CD4-positive, alpha-beta T cell treated with Interleukin-1 beta for 1 hour (primary cell): ENCODE data around the gene SLC25A19.
"Not testable (repeated sequence)": the region's sequence is repeated elsewhere in the genome, so short reads cannot be mapped to it uniquely, and the experiment has no call there.

Experiments used
- DNase-seq, 2 donors: peaks; one replicate each; pipeline ENCODE4 v3.0.0-alpha.2; 2020 to 2022

Gene SLC25A19

DNA sequence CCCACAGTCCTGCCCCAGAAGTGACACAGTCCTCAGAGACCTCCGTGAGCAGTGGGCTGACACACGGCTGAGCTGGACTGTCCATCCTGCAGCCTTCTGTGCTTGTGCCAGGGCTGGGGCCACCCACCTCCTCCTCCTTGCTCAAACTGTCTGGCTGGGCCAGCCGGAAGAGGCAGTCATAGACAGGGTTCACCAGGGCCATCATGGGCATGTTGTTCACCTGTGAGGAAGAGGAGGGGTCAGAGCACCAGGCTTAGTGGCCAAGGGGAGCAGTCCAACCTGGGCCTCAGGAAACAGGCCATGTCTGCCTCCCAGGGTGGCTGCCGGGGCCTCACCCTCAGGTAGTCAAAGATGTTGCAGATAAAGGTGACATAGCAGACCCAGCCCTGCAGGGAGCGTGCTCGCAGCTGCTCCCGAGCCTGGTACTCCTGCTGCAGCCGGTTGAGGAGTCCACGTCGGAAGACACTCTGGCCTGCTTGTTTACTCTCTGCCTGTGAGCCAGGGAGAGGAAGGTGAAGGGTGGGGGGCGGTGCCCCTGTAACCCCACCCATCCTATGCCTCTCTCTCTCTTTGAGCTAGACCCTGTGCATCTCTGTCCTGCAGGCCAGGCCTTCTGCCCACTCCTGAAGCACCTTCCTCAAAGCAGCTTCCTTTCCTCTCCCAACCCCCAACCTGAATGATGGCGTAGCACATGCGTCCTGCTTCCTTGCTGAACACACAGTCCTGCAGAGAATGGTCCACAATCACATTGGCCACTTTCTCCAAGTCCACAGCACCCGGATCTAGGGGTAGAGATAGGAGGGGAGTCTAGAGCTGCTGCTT lies 21.6 kb downstream of the SLC25A19 start:
- DNase-seq: no peak

- DNase-seq: no peak
These were observed 22.2 kb downstream of the SLC25A19 start for GRCh38 chr17:75267153-75267410.

DNA sequence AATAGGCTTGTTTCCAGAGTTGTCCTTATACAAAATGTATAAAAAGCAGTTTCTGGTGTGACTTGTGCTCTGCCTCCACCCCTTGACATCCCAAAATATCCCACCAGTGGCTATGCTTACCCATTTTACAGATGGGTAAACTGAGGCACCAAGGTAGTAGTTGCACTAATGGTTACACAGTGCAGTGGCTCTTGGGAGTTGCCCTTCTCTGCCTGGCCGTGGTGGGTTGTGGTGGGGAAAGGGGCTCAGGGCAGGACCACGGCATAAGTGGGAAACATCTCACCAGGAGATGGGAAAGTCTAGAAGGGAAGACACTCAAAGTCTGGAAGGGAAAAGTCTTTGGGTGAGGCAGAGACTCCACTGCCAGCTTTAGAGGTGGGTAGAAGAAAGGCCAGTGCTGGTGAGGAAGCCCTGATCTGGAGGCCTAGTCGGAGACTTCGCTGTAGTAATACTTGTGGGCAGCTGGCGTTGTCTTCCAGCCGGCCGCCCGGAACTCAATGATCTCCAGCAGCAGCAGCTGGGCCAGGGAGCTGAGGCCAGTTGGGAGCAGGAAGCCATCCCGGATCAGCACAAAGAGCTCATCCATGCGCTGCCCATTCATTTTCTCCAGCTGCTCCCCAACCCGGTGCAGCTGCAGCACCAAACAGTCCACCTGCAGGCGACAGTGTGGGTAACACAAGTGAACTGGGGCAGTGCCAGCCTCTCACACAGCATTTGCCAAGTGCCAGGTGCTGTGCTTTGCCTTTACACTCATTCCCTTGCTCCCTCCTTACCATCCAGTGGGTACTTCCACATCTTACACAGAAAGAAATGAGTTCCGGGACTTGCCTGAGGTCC lies 22.7 kb downstream of the SLC25A19 start:
- DNase-seq: no peak

DNA sequence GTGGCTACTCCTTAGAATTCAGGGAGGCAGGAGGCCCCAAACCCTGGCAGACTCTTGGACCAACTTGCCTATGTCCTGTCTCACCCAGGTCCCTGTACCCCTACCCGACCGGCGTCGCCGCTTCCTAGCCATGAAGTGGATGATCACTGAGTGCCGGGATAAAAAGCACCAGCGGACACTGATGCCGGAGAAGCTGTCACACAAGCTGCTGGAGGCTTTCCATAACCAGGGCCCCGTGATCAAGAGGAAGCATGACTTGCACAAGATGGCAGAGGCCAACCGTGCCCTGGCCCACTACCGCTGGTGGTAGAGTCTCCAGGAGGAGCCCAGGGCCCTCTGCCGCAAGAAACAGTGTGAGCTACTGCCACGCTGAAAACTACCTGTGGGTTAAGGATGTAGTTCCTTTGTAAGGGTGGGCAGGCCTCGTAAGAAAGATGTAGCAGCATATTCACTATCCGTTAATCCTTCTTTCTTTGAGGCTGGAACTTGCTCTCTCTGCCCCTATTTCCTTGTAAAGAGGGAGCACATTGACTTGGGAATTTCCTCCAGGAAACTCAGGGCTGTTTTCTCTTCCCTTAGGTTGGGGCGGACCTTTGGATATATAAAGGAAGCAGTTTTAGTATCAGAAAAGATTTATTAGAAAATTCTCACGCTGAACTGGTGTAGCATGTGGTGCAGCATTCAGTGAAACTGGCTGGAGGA lies 23.5 kb downstream of the SLC25A19 start:
- DNase-seq: no peak

GRCh38 chr17:75263055-75263454 lies 26.2 kb downstream of the SLC25A19 start:
- DNase-seq: no peak

DNA sequence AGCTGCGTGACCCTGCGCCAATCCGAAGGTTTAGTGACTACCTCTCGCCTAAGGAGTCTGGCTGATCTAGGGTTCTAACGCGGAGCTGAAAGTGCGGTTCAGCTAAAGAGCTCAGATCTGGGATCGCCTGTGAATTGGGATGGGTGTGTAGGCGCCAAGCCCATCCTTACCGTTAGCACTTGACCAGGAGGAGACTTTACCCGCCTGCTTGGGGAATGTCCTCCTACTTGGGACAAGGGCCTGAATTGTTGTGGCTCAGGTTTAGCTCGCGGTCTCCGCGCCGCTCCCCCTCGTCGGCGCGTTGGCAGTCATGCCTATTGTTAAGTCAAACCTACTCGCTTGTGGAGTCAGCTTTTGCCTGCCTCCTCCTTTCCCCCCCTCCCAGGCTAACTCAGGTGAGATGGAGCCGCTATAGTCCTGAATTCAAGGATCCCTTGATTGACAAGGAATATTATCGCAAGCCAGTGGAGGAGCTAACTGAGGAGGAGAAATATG lies 27.1 kb downstream of the SLC25A19 start:
- no peak for DNase-seq

- peak; percentile 94 to 96 for DNase-seq
These were observed 27.7 kb downstream of the SLC25A19 start, which contains the start of the genes GGA3 and MRPS7 for GRCh38 chr17:75261336-75262111. GGA3 (minus strand) TSS chr17:75261606; CDS start chr17:75261587, 19 bp downstream. MRPS7 (plus strand) TSS chr17:75261879; CDS start chr17:75261901, 22 bp downstream.

DNA sequence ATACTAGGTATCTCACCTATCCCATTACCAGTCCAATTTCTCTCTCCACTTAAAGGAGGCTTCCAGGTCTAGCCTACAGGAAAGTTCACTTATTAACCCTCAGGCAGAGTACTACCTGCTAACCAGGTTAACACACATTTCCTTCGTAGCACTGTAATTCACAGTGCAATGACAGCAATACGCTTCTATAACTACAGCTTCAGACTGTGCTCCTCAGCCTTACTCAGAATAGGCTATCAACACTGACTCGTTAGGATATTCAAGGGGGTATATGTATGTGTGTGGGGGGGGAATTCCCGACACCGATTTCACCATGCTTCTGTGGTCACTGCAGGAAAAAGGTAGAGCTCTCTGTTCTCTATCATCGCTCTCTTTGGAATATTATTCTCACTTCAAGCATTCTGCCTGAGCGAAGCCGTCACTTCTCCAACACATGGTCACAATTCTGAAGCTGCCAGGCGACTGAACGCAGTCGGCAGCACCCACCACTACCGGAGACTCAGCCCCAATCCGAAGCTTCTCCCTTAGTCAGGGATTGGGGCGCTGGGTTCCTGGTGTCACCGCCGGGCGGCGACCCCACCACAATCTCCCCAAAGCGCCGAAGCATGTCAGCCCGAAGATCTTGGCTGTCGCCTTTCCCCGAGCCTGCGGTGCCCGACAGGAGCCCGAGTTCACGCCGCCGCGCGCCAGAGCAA lies 28.4 kb downstream of the SLC25A19 start:
- DNase-seq: peak; percentile 50 to 61

DNA sequence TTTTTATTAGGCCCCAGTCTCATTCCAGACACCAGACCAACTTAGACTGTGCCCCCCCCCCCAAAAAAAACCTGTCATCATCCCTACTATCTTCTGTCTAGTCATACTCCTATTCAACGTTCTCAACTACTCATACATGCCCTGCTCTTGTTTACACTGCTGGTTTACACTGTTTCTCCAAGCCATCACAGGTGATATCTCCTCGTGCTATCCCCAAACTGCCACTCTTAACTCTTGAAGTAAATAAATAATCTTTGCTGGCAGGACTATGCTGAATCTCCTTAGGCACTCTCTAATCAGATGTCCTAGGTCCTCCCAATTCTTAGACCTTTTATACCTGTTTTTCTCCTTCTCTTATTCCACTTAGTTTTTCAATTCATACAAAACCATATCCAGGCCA lies 32.0 kb downstream of the SLC25A19 start:
- DNase-seq: not testable (repeated sequence)

GRCh38 chr17:75255954-75256698 lies 33.1 kb downstream of the SLC25A19 start:
- DNase-seq: not testable (repeated sequence)

DNA sequence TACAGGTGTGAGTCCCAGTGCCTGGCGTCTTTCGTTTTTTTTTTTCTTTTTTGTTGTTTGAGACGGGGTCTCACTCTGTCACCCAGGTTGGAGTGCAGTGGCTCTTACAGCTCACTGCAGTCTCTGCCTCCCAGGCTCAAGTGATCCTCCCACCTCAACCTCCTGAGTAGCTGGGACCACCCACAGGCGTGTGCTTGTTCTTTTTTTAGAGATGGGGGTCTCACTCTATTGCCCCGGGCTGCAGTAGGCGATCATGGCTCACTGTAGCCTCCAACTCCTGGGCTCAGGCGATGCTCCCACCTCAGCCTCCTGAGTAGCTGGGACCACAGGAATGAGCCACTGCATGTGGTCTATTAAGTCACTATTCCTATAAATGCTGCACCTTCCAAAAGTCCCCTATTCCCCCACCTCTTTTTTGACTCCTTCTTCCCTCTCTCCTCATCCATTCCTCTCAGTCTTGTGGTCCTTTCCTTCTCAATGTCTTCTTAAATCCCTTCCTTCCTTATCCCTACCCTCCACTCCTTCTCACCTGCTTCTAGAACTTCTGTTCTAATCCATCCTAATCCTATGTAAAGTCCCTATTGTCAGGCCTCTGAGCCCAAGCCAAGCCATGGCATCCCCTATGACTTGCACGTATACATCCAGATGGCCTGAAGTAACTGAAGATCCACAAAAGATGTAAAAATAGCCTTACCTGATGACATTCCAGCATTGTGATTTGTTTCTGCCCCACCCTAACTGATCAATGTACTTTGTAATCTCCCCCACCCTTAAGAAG lies 37.0 kb downstream of the SLC25A19 start:
- no peak for DNase-seq

DNA sequence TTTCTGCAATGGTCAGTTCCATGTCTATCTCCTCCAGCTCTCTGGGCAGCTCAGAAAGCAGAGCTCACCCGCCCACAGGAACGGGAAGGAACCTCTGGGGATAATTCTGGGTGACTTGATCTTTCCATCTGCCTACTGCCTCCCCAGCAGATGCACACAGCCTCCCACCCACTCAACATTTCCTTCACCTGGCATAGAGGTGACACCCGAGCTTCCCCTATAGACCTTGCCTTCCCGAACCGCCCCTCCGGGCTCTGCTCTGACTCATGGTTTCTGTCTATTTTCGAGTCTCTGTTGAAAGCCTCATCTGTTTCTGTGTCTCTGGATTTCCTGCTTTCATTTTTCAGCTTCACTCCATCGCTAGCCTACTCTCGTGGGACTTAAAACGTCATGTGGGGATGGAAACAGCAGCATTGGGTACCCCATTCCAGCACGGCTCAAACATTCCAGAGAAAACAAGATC lies 39.2 kb downstream of the SLC25A19 start:
- DNase-seq: peak; percentile 31 to 53

DNA sequence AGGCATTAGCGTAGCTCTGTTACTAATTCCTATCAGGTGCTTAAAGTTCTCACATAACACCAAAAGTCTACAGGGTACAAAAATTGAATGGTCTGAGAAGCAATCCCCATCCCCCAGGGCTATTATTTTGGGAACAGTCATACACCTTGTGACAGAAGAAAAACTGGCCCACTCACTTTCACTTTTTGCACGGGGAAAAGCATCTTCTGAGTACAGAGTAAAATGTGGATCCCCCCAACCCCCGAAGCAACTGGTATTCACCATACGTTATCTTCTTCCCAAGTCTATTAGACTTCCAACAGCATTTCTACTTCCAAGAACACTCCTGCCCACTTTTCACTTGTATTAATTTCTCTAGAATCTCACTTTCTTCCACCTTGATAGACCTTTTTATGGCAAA lies 39.7 kb downstream of the SLC25A19 start:
- no peak for DNase-seq

DNA sequence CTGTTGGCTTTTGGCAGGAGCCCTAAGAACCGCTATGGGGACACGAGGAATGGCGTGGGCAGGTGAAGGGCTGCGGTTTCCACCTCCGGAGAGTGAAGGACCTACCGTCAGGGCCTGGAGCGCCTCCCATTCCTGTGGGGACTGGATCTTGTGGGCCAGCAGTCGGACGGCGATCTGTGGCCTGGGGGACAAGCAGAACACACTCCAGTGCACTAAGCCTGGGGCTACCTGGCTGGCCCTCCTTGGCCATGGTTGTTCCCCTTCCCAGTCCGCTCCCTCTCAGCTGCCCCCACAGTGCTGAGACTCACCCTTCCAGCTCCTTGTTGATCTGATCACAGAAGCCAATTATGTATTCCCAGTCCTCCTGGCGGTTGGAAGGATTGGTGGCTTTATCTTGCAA lies 42.8 kb downstream of the SLC25A19 start:
- no peak for DNase-seq

DNA sequence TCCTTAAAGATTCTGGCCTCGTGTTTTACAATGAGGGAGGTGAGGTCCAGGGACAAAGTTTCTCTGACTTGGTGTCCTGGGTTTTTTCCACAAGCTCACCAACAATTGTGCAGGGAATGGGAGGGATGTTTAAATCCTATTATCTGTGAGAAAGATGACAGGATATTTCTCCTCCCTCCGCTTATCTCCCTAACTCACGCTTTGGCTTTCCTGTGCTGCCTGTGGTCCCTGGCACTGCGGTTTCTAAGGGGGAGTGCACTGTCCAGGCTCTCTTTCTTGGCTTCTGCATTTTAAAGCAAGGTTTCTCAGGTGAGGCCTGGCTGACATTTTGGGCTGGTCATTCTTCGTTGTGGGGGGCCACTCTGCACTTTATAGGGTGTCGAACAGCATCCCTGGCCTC lies 44.2 kb downstream of the SLC25A19 start:
- DNase-seq: no peak

- peak; percentile 14 to 38 for DNase-seq
These were observed 44.9 kb downstream of the SLC25A19 start for GRCh38 chr17:75244133-75244866.

GRCh38 chr17:75242461-75243042 lies 46.7 kb downstream of the SLC25A19 start:
- DNase-seq: peak; percentile 48 to 63

GRCh38 chr17:75241996-75242460 lies 47.2 kb downstream of the SLC25A19 start:
- peak in 1 of 2 donors; percentile 22 for DNase-seq

DNA sequence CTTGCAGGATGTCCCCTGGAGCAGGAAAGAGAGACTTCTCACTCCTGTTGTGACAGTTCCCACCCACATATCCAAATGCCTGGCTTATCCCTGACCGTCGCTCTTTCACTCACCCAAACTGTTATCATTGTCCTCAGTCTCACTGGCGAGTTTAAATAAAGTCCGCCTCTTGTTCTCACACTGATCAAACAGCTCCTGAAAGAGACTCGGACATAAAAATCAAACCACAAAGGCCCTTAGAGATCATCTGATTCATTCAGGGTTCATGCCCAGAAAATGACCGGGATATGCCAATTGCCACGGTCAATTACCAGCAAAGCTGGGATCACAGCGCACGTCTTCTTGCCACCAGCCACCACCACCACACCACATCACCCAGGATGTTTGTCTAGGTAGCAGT lies 47.7 kb downstream of the SLC25A19 start:
- DNase-seq: no peak
